ENCODE data around the gene SCN7A.

- TF ChIP-seq POLR2A (IDR thresholded peaks at IDR 0.05; ENCODE audit: low read length) (no peak), GATA1 (IDR thresholded peaks at IDR 0.05; ENCODE audit: low read depth, low read length) (no peak)
Measured at GRCh38 chr2:166449439-166449838, 44.6 kb downstream of the SCN7A start.
